PC-9 (cell line): ENCODE measurements around the gene CTDP1. TPM values are rescaled to one million over a fixed set of nuclear protein-coding genes. Genes with fewer than 3 reads are reported as not detected.

ENCODE experiments used
- BruUV-seq: library from RNA; stranded (reverse); fragments of 400-500 nt; replicated peaks from 2 replicates; lab custom pipeline; 2021; lab: Mats Ljungman, UMichigan
- CTCF ChIA-PET: fragments of 300-600 bp; sonication (Branson Sonifier 250); formaldehyde crosslinking; loops from one replicate; lab custom pipeline; 2022; ENCODE audit warnings: antibody characterized with exemption; lab: Charles Lee
- POLR2A ChIA-PET: fragments of 300-600 bp; sonication (Branson Sonifier 250); formaldehyde crosslinking; loops from one replicate; lab custom pipeline; 2022; ENCODE audit warnings: antibody characterized with exemption; ENCODE audit not compliant: unreplicated experiment; lab: Charles Lee
- DNase-seq, 2 experiments: peaks; one replicate each; pipeline versions ENCODE4 v3.0.0 to v3.0.0-alpha.2; 2015 to 2022; ENCODE audit warnings: mixed read lengths in 1 of 2
- H2AFZ ChIP-seq: fragments of 200-600 bp; sonication (generic); 2 replicates; pipeline ENCODE4 v1.8.1; 2017; ENCODE audit warnings: antibody characterized with exemption
- H3F3A ChIP-seq: fragments of 200-600 bp; sonication (generic); 2 replicates; pipeline ENCODE4 v1.8.1; 2017; ENCODE audit warnings: antibody characterized with exemption, mild to moderate bottlenecking, low read depth; ENCODE audit not compliant: insufficient read depth
- H3K27ac ChIP-seq: fragments of 200-600 bp; sonication (generic); 2 replicates; pipeline ENCODE4 v1.6.1; 2016; ENCODE audit warnings: mixed run types
- H3K27me3 ChIP-seq: fragments of 200-600 bp; sonication (generic); 2 replicates; pipeline ENCODE4 v1.6.1; 2016; ENCODE audit warnings: low read depth, mixed run types; ENCODE audit not compliant: insufficient read depth
- H3K36me3 ChIP-seq: fragments of 200-600 bp; sonication (generic); 2 replicates; pipeline ENCODE4 v1.6.1; 2016; ENCODE audit warnings: low read depth, mixed run types
- H3K4me1 ChIP-seq: fragments of 200-600 bp; sonication (generic); replicated peaks from 2 replicates; pipeline ENCODE4 v1.6.1; 2016; ENCODE audit warnings: mixed run types; ENCODE audit not compliant: insufficient read depth
- H3K4me2 ChIP-seq: fragments of 200-600 bp; sonication (generic); 2 replicates; pipeline ENCODE4 v1.6.1; 2017; ENCODE audit warnings: mixed run types
- H3K4me3 ChIP-seq: fragments of 200-600 bp; sonication (generic); 2 replicates; pipeline ENCODE4 v1.6.1; 2016; ENCODE audit warnings: mixed run types
- H3K79me2 ChIP-seq: fragments of 200-600 bp; sonication (generic); 2 replicates; pipeline ENCODE4 v1.6.1; 2017; ENCODE audit warnings: low read depth, mixed run types
- H3K9me2 ChIP-seq: fragments of 200-600 bp; sonication (generic); 2 replicates; pipeline ENCODE4 v1.8.1; 2017; ENCODE audit warnings: mild to moderate bottlenecking; ENCODE audit not compliant: insufficient read depth
- H3K9me3 ChIP-seq: fragments of 200-600 bp; sonication (generic); 2 replicates; pipeline ENCODE4 v1.8.1; 2016; ENCODE audit warnings: low read depth; ENCODE audit not compliant: insufficient read depth
- H4K20me1 ChIP-seq: fragments of 200-600 bp; sonication (generic); 2 replicates; pipeline ENCODE4 v1.8.1; 2017; ENCODE audit not compliant: insufficient read depth
- EZH2 ChIP-seq: fragments of 200-600 bp; sonication (generic); IDR thresholded peaks from 2 replicates; pipeline ENCODE4 v1.8.0; 2017; ENCODE audit warnings: antibody characterized with exemption, low read depth
- intact Hi-C: fragments of 100-400 bp; cut with micrococcal nuclease; formaldehyde crosslinking; loops from one replicate; pipeline ENCODE4 v1.10.0; 2022; ENCODE audit not compliant: unreplicated experiment
- total RNA-seq: library from RNA; stranded (reverse); gene quantifications from 2 replicates; pipeline ENCODE4 v1.2.3, GENCODE V29; 2021
- TF ChIP-seq, protein P1 (sequence below): fragments of 200-600 bp; sonication (generic); conservative IDR thresholded peaks from 2 replicates; pipeline ENCODE4 v1.6.1; 2017; ENCODE audit warnings: mixed run types, antibody characterized with exemption, mild to moderate bottlenecking, moderate library complexity

Gene CTDP1
- total RNA-seq, 1 experiment from 2014 or later = 16.0 TPM

DNA sequence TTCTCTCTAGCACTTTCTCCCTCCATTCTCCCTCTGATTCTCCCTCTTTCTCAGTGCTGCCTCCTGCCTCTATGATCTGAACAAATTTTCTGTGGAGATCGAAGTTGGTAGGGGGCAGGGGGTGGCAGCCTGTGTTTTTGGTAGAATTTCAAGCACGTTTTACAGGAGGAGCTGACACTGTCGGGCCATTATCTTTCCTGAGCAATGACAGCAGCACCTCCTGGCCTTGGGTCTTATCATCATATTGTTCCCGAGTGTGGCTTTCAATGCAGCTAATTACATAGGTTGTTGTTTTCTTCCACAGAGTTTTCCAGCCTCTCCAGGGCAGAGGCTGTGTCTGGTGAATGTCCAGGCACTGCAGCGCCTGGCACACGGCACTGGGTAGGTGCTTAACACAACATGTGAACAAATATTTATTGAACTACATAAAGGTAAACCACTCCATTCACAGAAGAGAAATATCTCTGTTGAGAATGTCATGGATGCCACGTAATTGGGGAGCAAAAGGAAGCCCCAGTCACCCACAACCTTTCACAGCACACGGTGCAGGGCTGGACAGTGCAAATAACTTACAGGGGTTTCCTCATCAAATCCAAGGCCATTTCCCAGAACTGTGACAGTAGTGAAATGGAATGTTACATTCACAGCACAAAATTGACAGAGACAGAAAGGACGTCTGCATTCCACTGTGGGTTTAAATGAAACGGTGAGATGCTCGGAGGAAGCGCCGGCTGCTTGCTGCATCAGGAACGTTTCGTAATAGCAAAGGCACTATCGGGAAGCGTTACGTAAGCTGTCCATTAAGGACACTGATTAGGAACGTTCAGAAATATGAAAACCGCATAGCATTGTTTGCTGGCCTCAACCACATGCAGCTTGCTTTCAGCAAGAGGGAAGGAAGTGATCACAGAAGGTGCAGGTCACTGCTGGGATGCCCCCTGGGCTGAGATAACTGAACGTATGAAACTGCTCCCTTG is 111.7 kb downstream of the CTDP1 start:
- H3K4me3 ChIP-seq = peak overlapping the region; percentile 8; the same call in 1 of the 2 replicates

DNA sequence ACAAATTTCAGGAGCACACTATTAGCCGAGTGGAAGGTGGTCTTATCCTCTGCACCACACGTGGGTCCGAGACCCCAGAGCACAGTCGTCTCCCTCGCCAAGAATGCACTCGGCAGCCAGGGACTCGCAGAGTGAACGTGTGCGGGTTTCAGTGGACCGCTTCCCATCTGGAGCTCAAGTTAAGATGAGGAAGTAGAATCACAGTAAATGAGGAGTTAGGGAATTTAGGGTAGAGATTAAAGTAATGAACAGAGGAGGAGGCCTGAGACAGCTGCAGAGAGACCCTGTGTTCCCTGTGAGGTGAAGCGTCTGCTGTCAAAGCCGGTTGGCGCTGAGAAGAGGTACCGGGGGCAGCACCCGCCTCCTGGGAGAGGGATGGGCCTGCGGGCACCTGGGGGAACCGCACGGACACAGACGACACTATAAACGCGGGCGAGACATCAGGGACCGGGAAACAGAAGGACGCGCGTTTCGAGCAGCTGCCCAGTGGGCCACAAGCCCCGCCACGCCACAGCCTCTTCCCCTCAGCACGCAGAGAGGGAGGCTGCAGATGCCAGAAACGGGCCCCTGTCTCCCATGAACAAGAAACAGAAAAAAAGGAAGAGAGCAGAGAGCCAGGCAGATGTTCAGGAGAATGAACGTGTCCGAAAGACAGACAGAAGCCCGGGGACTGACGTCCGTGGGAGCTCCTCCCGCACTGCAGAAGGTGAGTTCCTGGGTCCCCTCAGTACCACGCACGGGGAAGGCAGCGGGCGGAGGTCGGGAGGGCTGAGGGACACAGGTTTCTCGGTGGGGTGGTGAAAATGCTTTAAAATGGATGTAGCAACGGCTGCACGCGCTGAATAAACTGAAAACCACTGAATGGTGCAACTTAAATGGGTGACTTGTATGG is 112.7 kb downstream of the CTDP1 start:
- 0 out of 2 replicates have a peak overlapping the region, but pooled peaks have one; percentile 8 for H3K4me3 ChIP-seq
- no peak overlapping the region; the same call in 1 of the 2 replicates for H3K27ac ChIP-seq
- intact Hi-C loops = loop anchor here (5.0 kb wide), 1 partner anchor 170 kb away; the partner anchor contains the start of gene HSBP1L1
- H2AFZ ChIP-seq = 0 out of 2 replicates have a peak overlapping the region, but pooled peaks have one; percentile 6
- H3K27me3 ChIP-seq = no peaks in the 10 kb centered on the region
- no peaks in the 10 kb centered on the region for H3K79me2 ChIP-seq
- TF ChIP-seq, protein P1, sequence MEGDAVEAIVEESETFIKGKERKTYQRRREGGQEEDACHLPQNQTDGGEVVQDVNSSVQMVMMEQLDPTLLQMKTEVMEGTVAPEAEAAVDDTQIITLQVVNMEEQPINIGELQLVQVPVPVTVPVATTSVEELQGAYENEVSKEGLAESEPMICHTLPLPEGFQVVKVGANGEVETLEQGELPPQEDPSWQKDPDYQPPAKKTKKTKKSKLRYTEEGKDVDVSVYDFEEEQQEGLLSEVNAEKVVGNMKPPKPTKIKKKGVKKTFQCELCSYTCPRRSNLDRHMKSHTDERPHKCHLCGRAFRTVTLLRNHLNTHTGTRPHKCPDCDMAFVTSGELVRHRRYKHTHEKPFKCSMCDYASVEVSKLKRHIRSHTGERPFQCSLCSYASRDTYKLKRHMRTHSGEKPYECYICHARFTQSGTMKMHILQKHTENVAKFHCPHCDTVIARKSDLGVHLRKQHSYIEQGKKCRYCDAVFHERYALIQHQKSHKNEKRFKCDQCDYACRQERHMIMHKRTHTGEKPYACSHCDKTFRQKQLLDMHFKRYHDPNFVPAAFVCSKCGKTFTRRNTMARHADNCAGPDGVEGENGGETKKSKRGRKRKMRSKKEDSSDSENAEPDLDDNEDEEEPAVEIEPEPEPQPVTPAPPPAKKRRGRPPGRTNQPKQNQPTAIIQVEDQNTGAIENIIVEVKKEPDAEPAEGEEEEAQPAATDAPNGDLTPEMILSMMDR = no peak
- TF ChIP-seq EZH2 = no peak
- H3K9me2 ChIP-seq = no peaks in the 10 kb centered on the region
- H3F3A ChIP-seq = peaks cover 24% of the 10 kb centered on the region
- ChIA-PET POLR2A (no interaction called here), CTCF (no interaction called here)
- H3K4me2 ChIP-seq = peak overlapping the region; percentile 75
- H4K20me1 ChIP-seq = no peaks in the 10 kb centered on the region
- no peaks in the 10 kb centered on the region for H3K9me3 ChIP-seq
- no TSS peak for BruUV-seq
- peaks cover 17% of the 10 kb centered on the region for H3K4me1 ChIP-seq
- DNase-seq = no peak
- H3K36me3 ChIP-seq = no peaks in the 10 kb centered on the region

More for the DNA sequence above, 111.7 kb downstream of the CTDP1 start:
- no peaks in the 10 kb centered on the region for H3K9me2 ChIP-seq
- no peaks in the 10 kb centered on the region for H3K9me3 ChIP-seq
- 0 out of 2 replicates have a peak overlapping the region, but pooled peaks have one; percentile 6 for H2AFZ ChIP-seq
- H3K36me3 ChIP-seq = no peaks in the 10 kb centered on the region
- peaks cover 17% of the 10 kb centered on the region for H3K4me1 ChIP-seq
- ChIA-PET POLR2A (no interaction called here), CTCF (no interaction called here)
- H3K4me2 ChIP-seq = peak overlapping the region; percentile 75
- peaks cover 29% of the 10 kb centered on the region for H3F3A ChIP-seq
- no peaks in the 10 kb centered on the region for H3K27me3 ChIP-seq
- BruUV-seq = no TSS peak
- no peaks in the 10 kb centered on the region for H3K79me2 ChIP-seq
- H3K27ac ChIP-seq = no peak overlapping the region; the same call in 1 of the 2 replicates
- H4K20me1 ChIP-seq = no peaks in the 10 kb centered on the region
- no peak for TF ChIP-seq EZH2
- TF ChIP-seq, protein P1 = no peak
- intact Hi-C loops = loop anchor here (5.0 kb wide), 1 partner anchor 171 kb away; the partner anchor contains the start of gene HSBP1L1
- peak; percentile 63 to 94 for DNase-seq

DNA sequence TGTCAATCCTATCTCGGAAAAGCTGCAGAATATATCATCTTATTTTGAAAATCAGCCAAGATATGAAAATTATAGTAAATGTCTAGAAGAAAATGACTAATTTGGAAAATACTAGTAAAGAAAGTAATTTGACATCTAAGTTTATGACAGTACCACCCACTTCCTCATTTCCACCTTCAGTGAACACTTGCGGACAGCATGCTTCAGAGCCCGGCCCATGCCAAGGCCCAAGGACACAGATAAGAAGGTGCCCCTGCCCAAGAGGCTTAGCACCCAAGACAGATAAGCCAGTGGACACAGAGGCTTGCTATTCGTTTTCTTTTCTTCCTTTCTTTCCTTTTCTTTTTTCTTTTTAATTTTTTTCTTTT is 113.4 kb downstream of the CTDP1 start:
- TF ChIP-seq, protein P1 = no peak
- TF ChIP-seq EZH2 = no peak
- H3K27ac ChIP-seq = no peak overlapping the region
- no peak overlapping the region for H3K4me3 ChIP-seq
- peaks cover 24% of the 10 kb centered on the region for H3F3A ChIP-seq
- peaks cover 17% of the 10 kb centered on the region for H3K4me1 ChIP-seq
- BruUV-seq = no TSS peak
- H3K4me2 ChIP-seq = no peak overlapping the region
- H3K9me2 ChIP-seq = no peaks in the 10 kb centered on the region
- ChIA-PET POLR2A (no interaction called here), CTCF (interaction anchor here (0.7 kb wide), 1 partner anchor 149 kb away, joined by 4 read pairs; no protein-coding TSS in a partner anchor)
- H3K27me3 ChIP-seq = no peaks in the 10 kb centered on the region
- intact Hi-C loops = loop anchor here (5.0 kb wide), 1 partner anchor 169 kb away; the partner anchor contains the start of gene HSBP1L1
- DNase-seq = no peak
- H2AFZ ChIP-seq = no peak overlapping the region
- H3K9me3 ChIP-seq = no peaks in the 10 kb centered on the region
- H3K79me2 ChIP-seq = no peaks in the 10 kb centered on the region
- H4K20me1 ChIP-seq = no peaks in the 10 kb centered on the region
- H3K36me3 ChIP-seq = no peaks in the 10 kb centered on the region
